Motor neuron (in vitro differentiated cells): ENCODE data around the gene TERF2IP. TPM values are rescaled to one million over a fixed set of nuclear protein-coding genes. Genes with fewer than 3 reads are reported as not detected.

Source experiments
- ATAC-seq, 8 experiments: fragments of 200-7000 bp; cut with Tn5 transposase; replicated peaks in 6 of 8; 2 replicates each; pipeline ENCODE4 v1.8.0; 2021; ENCODE audit warnings: mild to moderate bottlenecking in 8 of 8, moderate library complexity in 8 of 8
- H3K27ac ChIP-seq, 2 donors: fragments of 250-450 bp; sonication (Bioruptor Pico); 2 replicates each; pipeline ENCODE4 v1.9.0; 2021; ENCODE audit warnings: antibody characterized with exemption in 2 of 2, mild to moderate bottlenecking in 2 of 2, moderate library complexity in 1 of 2
- H3K4me1 ChIP-seq, 2 donors: fragments of 250-450 bp; sonication (Bioruptor Pico); replicated peaks in 1 of 2; 2 replicates each; pipeline ENCODE4 v1.6.1; 2021; ENCODE audit warnings: antibody characterized with exemption in 2 of 2, mild to moderate bottlenecking in 2 of 2, moderate library complexity in 1 of 2
- H3K4me3 ChIP-seq, 5 donors: fragments of 250-450 bp; sonication (Bioruptor Pico); 2 replicates each; pipeline ENCODE4 v1.9.0; 2021; ENCODE audit warnings: antibody characterized with exemption in 5 of 5, mild to moderate bottlenecking in 5 of 5, moderate library complexity in 4 of 5
- WGBS, 10 experiments: fragments of 450-650 bp; shearing (Covaris generic); methylation state at CpG; one replicate each; pipeline ENCODE4 v1.0.0; 2022; 5-methylcytosine and 5-hydroxymethylcytosine counted together
- in situ Hi-C, 9 experiments: fragments of 400-800 bp; cut with MboI; loops; one replicate each; pipeline ENCODE4 v1.15.0; 2021; ENCODE audit warnings: low sequenced_read_pairs in 9 of 9, low pct_unique_long_range_greater_than_20kb in 2 of 9; ENCODE audit not compliant: unreplicated experiment in 9 of 9
- total RNA-seq, 8 experiments: library from RNA; unstranded; fragments of 300-600 nt; gene quantifications; 2 replicates each; pipeline versions ENCODE4 v1.2.3 to v1.2.4, GENCODE V29; 2022

Gene TERF2IP
- total RNA-seq, 8 experiments from 2014 or later, result 55.4 to 212 (median 150) TPM

GRCh38 chr16:75647112-75647491 is 471 bp upstream of the TERF2IP start:
- in situ Hi-C loops, result loop anchor here in 2 of 9 experiments (10.0 to 25.0 kb wide), 2 partner anchors 118 to 1515 kb away; no protein-coding TSS in a partner anchor
- ATAC-seq, result peak; percentile 20 to 49 (median 44)
- peak overlapping the region; percentile 63 to 98 for H3K27ac ChIP-seq
- peaks cover 6 to 14% of the 10 kb centered on the region in 2 donors for H3K4me1 ChIP-seq
- 0% methylated on average over 1 to 16 of the region's 18 CpGs; no CpG with 5 or more reads in 2 of the 10 experiments for WGBS, 10 experiments
- H3K4me3 ChIP-seq, result peak overlapping the region; percentile 59 to 100 (median 75)

- ATAC-seq, result peak; percentile 19 to 41 (median 24)
- H3K4me3 ChIP-seq, result peak overlapping the region; percentile 59 to 100 (median 75)
- WGBS, 10 experiments, result 0 to 1% (median 0%) methylated on average over 1 to 24 of the region's 62 CpGs; no CpG with 5 or more reads in 3 of the 10 experiments
- in situ Hi-C loops, result loop anchor here in 2 of 9 experiments (10.0 to 25.0 kb wide), 2 partner anchors 116 to 1514 kb away; no protein-coding TSS in a partner anchor
- H3K4me1 ChIP-seq, result peaks cover 9 to 23% of the 10 kb centered on the region in 2 donors
- H3K27ac ChIP-seq, result peak overlapping the region; percentile 93 to 98
Observed at GRCh38 chr16:75648265-75649076, 898 bp downstream of the TERF2IP start.

GRCh38 chr16:75653922-75654321 is 6.3 kb downstream of the TERF2IP start:
- in situ Hi-C loops, result loop anchor here in 2 of 9 experiments (25.0 kb wide), 1 partner anchor 108 kb away; no protein-coding TSS in a partner anchor
- Histone ChIP-seq H3K4me3 (no peak overlapping the region), H3K27ac (no peak overlapping the region), H3K4me1 (peaks cover 6 to 22% of the 10 kb centered on the region in 2 donors)
- 11 to 100% (median 94%) methylated on average over 1 of the region's 1 CpG for WGBS, 10 experiments
- ATAC-seq, result peak in 3 of 8 experiments; percentile 34 to 67 (median 53)

- H3K27ac ChIP-seq, result no peak overlapping the region
- in situ Hi-C loops, result loop anchor here in 2 of 9 experiments (25.0 kb wide), 1 partner anchor 104 kb away; no protein-coding TSS in a partner anchor
- 70 to 100% (median 90%) methylated on average over 1 to 2 of the region's 2 CpGs; no CpG with 5 or more reads in 5 of the 10 experiments for WGBS, 10 experiments
Observed at GRCh38 chr16:75658175-75658574, 10.6 kb downstream of the TERF2IP start.

GRCh38 chr16:75660321-75660720 is 12.7 kb downstream of the TERF2IP start:
- Histone ChIP-seq H3K4me3 (no peak overlapping the region), H3K4me1 (no peaks in the 10 kb centered on the region), H3K27ac (no peak overlapping the region)
- 81 to 100% (median 95%) methylated on average over 2 to 5 of the region's 6 CpGs; no CpG with 5 or more reads in 4 of the 10 experiments for WGBS, 10 experiments
- in situ Hi-C loops, result loop anchor here in 2 of 9 experiments (25.0 kb wide), 1 partner anchor 102 kb away; no protein-coding TSS in a partner anchor
- ATAC-seq, result no peak

More at GRCh38 chr16:75658175-75658574, 10.6 kb downstream of the TERF2IP start:
- Histone ChIP-seq H3K4me1 (peaks cover 0 to 4% of the 10 kb centered on the region in 2 donors), H3K4me3 (no peak overlapping the region)
- ATAC-seq, result no peak

- WGBS, 10 experiments, result 75 to 100% (median 93%) methylated on average over 1 to 3 of the region's 4 CpGs; no CpG with 5 or more reads in 3 of the 10 experiments
- in situ Hi-C loops, result loop anchor here in 2 of 9 experiments (25.0 kb wide), 1 partner anchor 101 kb away; no protein-coding TSS in a partner anchor
- peak in 1 of 8 experiments; percentile 59 for ATAC-seq
- Histone ChIP-seq H3K4me3 (no peak overlapping the region), H3K4me1 (no peaks in the 10 kb centered on the region), H3K27ac (no peak overlapping the region)
Observed at GRCh38 chr16:75660726-75661302, 13.2 kb downstream of the TERF2IP start.

GRCh38 chr16:75667503-75667902 is 19.9 kb downstream of the TERF2IP start:
- H3K27ac ChIP-seq, result no peak overlapping the region
- in situ Hi-C loops, result loop anchor here in 2 of 9 experiments (25.0 kb wide), 1 partner anchor 95 kb away; no protein-coding TSS in a partner anchor
- H3K4me3 ChIP-seq, result no peak overlapping the region
- no peaks in the 10 kb centered on the region for H3K4me1 ChIP-seq
- peak in 3 of 8 experiments; percentile 61 to 89 (median 66) for ATAC-seq

- no peak within 1 kb of the TSS for H3K4me3 ChIP-seq
- in situ Hi-C loops, result no loop called here
- no peaks in the 10 kb centered on the region for H3K4me1 ChIP-seq
- ATAC-seq, result no peak
- WGBS, 10 experiments, result 40 to 100% (median 88%) methylated on average over 1 to 4 of the region's 4 CpGs; no CpG with 5 or more reads in 2 of the 10 experiments
- no peak within 1 kb of the TSS for H3K27ac ChIP-seq
Observed at GRCh38 chr16:75676909-75677308, 29.3 kb downstream of the TERF2IP start, which contains the start of gene CPHXL2. TSS of gene CPHXL2 (minus strand) at chr16:75677009. CDS start at chr16:75676999, 10 bp downstream.

GRCh38 chr16:75679366-75679765 is 31.8 kb downstream of the TERF2IP start:
- WGBS, 10 experiments, result 17 to 95% (median 67%) methylated on average over 1 to 3 of the region's 5 CpGs; no CpG with 5 or more reads in 5 of the 10 experiments
- no peak for ATAC-seq
- Histone ChIP-seq H3K4me3 (no peak overlapping the region), H3K4me1 (no peaks in the 10 kb centered on the region), H3K27ac (no peak overlapping the region)
- in situ Hi-C loops, result no loop called here

GRCh38 chr16:75682308-75682707 is 34.7 kb downstream of the TERF2IP start:
- no peaks in the 10 kb centered on the region for H3K4me1 ChIP-seq
- H3K4me3 ChIP-seq, result no peak overlapping the region
- WGBS, 10 experiments, result 80 to 100% (median 92%) methylated on average over 1 to 12 of the region's 14 CpGs; no CpG with 5 or more reads in 3 of the 10 experiments
- ATAC-seq, result no peak
- in situ Hi-C loops, result no loop called here
- no peak overlapping the region for H3K27ac ChIP-seq

GRCh38 chr16:75687361-75687760 is 39.8 kb downstream of the TERF2IP start:
- H3K4me3 ChIP-seq, result no peak overlapping the region
- no peaks in the 10 kb centered on the region for H3K4me1 ChIP-seq
- in situ Hi-C loops, result no loop called here
- no peak for ATAC-seq
- no peak overlapping the region for H3K27ac ChIP-seq

- Histone ChIP-seq H3K4me1 (no peaks in the 10 kb centered on the region), H3K27ac (no peak overlapping the region), H3K4me3 (no peak overlapping the region)
- in situ Hi-C loops, result no loop called here
- 44 to 95% (median 88%) methylated on average over 1 to 6 of the region's 6 CpGs; no CpG with 5 or more reads in 1 of the 10 experiments for WGBS, 10 experiments
- ATAC-seq, result no peak
Observed at GRCh38 chr16:75695708-75696107, 48.1 kb downstream of the TERF2IP start.

GRCh38 chr16:75697571-75697970 is 50.0 kb downstream of the TERF2IP start:
- Histone ChIP-seq H3K27ac (no peak overlapping the region), H3K4me1 (no peaks in the 10 kb centered on the region), H3K4me3 (no peak overlapping the region)
- in situ Hi-C loops, result no loop called here
- 33 to 100% (median 100%) methylated on average over 1 to 5 of the region's 5 CpGs; no CpG with 5 or more reads in 1 of the 10 experiments for WGBS, 10 experiments
- ATAC-seq, result no peak
